ENCODE measurements around the gene EAPP.
"Not testable (repeated sequence)": the region's sequence is repeated elsewhere in the genome, so short reads cannot be mapped to it uniquely, and the experiment has no call there.

The EAPP gene

DNA sequence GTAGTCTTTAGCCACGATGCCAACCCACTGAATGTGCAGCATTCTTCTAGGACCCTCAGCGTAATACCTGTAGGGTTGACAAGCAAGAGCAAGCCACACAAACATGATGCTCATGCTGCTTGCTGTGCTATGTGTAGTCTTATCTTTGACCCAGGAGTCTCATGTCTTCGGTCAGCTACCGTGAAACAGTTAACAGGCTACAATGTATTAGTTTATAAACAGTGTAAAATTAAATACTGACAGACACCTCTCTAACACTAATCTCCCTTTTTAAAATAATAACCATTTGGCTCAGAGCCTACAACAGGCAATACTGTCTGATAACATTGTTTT is 1.9 kb downstream of the EAPP start:
- DNase-seq: no peak

DNA sequence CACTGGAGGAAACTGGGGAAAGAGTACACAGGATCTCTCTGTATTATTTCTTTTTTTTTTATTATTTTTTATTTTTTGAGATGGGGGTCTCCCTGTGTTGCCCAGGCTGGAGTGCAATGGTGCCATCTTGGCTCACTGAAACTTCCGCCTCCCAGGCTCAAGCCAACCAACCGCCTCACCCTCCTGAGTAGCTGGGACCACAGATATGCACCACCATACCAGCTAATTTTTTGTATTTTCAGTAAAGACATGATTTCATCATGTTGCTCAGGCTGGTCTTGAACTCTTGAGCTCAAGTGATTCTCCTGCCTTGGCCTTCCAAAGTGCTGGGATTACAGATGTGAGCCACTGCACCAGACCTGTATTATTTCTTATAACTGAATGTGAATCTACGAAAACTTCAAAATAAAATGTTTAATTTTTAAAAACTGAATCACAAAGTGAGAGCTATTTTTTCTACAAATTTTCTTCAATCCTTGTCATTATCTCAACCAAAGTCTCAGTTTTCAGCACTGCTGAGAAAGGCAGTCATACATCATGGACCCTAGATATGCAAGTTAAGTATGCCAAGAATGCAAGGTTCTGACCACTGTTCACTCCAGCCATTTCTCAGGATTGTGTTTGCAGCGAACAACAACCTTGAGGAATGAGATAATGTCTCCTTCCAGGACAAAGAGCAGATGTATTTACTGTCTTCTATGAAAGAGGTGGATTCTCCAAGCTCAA is 2.4 kb downstream of the EAPP start:
- no peak for DNase-seq

GRCh38 chr14:34527591-34527990 is 11.9 kb downstream of the EAPP start:
- DNase-seq: no peak

- not testable (repeated sequence) for DNase-seq
Observed at GRCh38 chr14:34524216-34524615, 15.3 kb downstream of the EAPP start.

- DNase-seq: no peak
Observed at GRCh38 chr14:34522496-34522895, 17.0 kb downstream of the EAPP start.

DNA sequence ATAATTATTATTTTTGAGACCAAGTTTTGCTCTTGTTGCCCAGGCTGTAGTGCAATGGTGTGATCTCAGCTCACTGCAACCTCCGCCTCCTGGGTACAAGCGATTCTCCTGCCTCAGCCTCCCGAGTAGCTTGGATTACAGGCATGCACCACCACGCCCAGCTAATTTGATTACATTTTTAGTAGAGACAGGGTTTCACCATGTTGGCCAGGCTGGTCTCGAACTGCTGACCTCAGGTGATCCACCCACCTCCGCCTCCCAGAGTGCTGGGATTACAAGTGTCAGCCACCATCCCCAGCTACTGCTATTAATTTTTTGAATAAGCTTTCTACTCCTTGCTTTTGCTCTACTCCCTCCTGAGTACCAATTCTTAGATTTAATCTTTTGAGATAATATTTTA is 18.4 kb downstream of the EAPP start:
- not testable (repeated sequence) for DNase-seq

- not testable (repeated sequence) for DNase-seq
Observed at GRCh38 chr14:34520304-34520970, 19.1 kb downstream of the EAPP start.

GRCh38 chr14:34507884-34508283 is 31.6 kb downstream of the EAPP start:
- DNase-seq: no peak

- no peak for DNase-seq
Observed at GRCh38 chr14:34507459-34507858, 32.0 kb downstream of the EAPP start.

GRCh38 chr14:34505124-34505491 is 34.4 kb downstream of the EAPP start:
- DNase-seq: not testable (repeated sequence)

DNA sequence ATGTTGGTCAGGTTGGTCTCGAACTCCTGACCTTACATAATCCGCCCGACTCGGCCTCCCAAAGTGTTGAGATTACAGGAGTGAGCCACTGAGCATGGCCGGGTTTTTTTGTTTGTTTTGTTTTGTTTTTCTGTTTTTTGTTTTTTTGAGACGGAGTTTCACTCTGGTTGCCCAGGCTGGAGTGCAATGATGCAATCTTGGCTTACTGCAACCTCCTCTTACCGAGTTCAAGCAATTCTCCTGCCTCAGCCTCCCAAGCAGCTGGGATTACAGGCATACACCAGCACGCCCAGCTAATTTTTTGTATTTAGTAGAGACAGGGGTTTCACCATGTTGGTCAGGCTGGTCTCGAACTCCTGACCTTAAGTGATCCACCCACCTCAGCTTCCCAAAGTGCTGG is 35.5 kb downstream of the EAPP start:
- not testable (repeated sequence) for DNase-seq

GRCh38 chr14:34502545-34503225 is 36.8 kb downstream of the EAPP start:
- no peak for DNase-seq

- no peak for DNase-seq
Observed at GRCh38 chr14:34502001-34502400, 37.5 kb downstream of the EAPP start.

DNA sequence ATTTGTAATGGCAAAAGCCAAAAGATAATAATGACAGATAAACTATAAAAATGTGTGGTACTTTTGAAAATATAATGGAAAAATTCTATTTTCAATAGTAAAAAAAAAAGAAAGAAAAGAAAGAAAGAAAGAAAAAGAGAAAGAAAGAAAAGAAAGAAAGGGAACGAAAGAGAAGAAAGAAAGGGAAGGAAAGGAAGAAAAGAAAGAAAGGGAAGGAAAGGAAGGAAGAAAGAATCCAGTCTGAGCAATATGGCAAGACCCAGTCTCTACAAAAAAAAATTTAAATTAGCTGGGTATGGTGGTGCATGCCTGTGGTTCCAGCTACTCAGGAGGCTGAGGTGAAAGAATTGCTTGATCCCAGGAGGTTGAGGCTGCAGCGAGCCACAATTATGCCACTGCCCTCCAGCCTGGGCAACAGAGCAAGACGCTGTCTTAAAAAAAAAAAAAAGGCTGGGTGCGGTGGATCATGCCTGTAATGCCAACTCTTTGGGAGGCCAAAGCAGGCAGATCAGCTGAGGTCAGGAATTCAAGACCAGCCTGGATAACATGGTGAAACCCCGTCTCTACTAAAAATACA is 38.4 kb downstream of the EAPP start:
- no peak for DNase-seq

DNA sequence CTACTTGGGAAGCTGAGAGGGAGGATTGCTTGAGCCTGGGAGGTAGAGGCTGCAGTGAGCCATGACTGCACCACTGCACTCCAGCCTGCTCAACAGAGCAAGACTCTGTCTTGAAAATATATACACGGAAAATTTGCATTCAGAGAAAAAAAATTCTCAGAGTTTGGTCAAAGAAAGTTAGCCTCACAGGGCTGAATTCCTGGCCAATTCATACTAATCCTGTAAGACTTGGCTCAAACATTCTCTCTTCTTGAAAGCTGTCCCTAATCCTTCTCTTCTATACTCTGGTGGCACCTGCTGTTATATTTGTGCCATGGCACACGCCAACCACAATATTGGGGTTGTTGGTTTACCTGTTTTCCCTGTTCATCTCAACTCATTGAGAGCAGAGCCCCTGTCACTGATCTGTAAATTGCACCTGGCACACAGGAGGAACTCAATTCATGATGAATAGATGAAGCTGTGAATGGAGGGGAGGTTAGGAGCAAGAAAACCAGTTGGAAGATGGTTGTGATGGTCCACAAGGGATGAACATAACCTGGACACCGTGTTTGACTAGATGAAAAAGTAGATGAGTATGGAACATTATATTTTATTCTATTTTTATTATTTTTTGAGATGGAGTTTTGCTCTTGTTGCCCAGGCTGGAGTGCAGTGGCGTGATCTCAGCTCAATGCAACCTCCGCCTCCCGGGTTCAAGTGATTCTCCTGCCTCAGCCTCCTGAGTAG is 40.7 kb downstream of the EAPP start:
- no peak for DNase-seq

DNA sequence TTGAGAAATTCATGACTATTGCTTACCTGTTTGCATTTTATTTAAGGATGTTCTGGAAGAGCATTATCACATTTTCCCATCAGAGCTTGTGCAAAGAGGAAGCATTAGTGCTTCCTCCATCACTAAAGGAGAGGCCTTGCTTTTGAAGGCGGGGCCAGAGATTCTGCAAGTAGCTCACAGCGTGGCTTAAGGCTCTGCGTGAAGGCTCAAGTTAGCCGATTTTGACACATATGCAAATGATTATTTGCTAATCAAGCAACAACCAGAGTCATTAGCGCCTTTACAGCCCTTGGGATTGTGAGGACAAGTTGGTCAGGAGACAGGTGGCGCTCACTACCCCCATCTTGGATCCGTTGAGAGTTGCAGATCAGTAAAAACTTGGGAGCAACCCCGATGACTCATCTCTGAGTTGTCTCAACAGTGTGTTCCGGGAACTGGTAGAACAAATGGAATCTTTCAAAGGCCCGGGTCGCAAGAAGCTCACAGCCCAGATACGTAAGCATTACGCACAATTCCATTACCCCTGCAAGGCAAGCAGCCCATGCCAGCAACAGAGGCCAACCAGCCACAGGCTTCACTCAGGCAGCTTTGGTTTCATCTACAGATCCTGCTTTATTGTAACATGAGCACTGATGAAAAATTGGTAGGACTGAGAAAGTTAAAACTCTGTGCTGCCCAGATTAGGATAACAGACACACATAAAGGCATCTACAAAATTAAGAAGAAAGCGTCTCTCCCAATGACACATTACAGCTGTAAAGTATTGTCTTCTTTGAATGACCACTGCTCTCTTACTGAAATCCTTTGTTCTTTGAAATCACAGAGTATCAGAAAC is 42.6 kb downstream of the EAPP start:
- no peak for DNase-seq

GRCh38 chr14:34496007-34496678 is 43.4 kb downstream of the EAPP start:
- DNase-seq: no peak

DNA sequence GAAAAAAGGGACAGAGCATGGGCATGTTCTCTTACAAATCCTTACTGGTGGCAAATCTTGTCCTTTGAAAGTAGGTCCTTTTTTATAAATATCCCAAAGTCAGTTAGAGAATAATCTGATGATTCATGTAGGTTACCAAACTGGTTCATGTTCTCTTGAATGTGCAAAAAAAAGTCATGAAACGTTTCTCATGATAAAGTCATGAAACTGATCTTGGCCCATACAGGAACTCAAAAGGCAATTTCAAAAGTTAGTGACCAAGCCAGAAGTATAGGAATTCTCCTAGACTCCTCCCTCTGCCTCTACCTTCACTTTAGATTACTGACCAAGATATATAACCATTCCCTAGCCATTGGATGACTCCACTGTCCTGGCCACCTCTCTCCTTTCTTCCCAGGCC is 50.2 kb downstream of the EAPP start:
- DNase-seq: no peak

GRCh38 chr14:34488528-34488927 is 51.0 kb downstream of the EAPP start:
- no peak for DNase-seq

DNA sequence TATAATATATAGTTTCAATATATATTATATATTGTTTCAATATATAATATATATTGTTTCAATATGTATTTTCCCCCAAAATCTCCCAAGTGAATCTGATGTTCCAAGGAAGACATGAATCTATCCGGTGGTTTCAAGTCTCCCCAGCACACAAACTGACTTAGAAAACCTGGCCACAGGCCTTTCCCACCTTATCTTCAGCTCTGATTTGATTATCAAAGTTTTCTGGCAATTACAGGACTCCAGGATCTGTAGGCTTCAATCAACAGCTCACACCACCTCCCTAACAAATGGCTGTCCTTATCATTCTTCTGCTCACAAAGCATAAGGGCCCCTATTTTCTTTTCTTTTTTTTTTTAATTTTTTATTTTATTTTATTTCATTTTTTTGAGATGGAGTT is 54.8 kb downstream of the EAPP start:
- DNase-seq: no peak

GRCh38 chr14:34482463-34482862 is 57.0 kb downstream of the EAPP start:
- DNase-seq: no peak

DNA sequence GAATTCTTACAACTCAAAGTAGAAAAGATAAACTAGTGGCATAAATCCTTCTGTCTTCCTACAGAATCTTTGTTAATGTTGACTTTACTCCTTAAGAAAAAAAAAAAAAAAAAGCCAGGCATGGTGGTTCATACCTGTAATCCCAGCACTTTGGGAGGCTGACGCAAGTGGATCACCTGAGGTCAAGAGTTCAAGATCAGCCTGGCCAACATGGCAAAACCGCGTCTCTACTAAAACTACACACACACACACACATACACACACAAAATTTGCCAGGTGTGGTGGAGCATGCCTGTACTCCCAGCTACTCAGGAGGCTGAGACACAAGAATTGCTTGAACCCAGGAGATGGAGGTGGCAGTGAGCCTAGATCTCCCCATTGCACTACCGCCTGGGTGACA is 59.8 kb downstream of the EAPP start:
- DNase-seq: no peak

All from bone marrow (tissue), 2 donors.